ENCODE measurements around the gene IQGAP2. TPM values are rescaled to one million over a fixed set of nuclear protein-coding genes. Genes with fewer than 3 reads are reported as not detected.
A peak's percentile ranks its signal among the peaks of the same experiment; 100 is the strongest.

The IQGAP2 gene
- total RNA-seq, 1 donor from 2014 or later, result 1.4 TPM

DNA sequence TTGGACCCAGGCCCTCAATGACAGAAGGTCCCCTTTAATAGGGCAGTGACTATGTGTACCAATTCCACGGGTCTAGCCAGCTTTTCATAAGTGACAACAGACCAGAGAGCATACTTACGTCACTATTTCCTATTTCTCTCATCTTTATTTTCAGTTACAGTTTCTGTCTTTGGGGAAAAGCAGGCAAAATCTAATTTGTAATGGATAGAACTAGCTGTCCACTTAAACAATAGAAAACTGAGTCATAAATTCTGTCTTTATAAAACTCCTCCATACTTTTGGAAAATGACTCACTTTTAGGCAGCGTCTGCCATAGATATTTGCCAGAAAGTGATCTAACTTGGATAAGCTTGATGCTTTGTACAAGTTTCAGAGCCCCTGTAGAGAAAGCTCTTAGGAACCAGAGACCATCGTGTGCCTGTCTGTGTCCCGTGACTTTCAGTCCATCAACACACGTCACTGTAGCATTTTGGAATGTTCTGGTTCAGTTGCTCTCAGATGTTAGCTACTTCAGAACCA, 118.2 kb downstream of the IQGAP2 start:
- H3K36me3 Mint-ChIP-seq (ENCODE audit: unreplicated experiment), result no peaks in the 10 kb centered on the region
- H3K4me3 Mint-ChIP-seq (ENCODE audit: unreplicated experiment), result no peak overlapping the region
- no peak overlapping the region for H3K27ac Mint-ChIP-seq (ENCODE audit: unreplicated experiment)
- TF ChIP-seq, protein P1, sequence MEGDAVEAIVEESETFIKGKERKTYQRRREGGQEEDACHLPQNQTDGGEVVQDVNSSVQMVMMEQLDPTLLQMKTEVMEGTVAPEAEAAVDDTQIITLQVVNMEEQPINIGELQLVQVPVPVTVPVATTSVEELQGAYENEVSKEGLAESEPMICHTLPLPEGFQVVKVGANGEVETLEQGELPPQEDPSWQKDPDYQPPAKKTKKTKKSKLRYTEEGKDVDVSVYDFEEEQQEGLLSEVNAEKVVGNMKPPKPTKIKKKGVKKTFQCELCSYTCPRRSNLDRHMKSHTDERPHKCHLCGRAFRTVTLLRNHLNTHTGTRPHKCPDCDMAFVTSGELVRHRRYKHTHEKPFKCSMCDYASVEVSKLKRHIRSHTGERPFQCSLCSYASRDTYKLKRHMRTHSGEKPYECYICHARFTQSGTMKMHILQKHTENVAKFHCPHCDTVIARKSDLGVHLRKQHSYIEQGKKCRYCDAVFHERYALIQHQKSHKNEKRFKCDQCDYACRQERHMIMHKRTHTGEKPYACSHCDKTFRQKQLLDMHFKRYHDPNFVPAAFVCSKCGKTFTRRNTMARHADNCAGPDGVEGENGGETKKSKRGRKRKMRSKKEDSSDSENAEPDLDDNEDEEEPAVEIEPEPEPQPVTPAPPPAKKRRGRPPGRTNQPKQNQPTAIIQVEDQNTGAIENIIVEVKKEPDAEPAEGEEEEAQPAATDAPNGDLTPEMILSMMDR (IDR thresholded peaks at IDR 0.05; ENCODE audit: partially characterized antibody, unreplicated experiment), result no peak
- DNase-seq, result no peak
- H3K27me3 Mint-ChIP-seq (ENCODE audit: unreplicated experiment), result no peaks in the 10 kb centered on the region
- H3K9me3 Mint-ChIP-seq (ENCODE audit: unreplicated experiment), result peaks cover 7% of the 10 kb centered on the region
- H3K4me1 Mint-ChIP-seq (ENCODE audit: low read depth, unreplicated experiment), result peaks cover 9% of the 10 kb centered on the region

DNA sequence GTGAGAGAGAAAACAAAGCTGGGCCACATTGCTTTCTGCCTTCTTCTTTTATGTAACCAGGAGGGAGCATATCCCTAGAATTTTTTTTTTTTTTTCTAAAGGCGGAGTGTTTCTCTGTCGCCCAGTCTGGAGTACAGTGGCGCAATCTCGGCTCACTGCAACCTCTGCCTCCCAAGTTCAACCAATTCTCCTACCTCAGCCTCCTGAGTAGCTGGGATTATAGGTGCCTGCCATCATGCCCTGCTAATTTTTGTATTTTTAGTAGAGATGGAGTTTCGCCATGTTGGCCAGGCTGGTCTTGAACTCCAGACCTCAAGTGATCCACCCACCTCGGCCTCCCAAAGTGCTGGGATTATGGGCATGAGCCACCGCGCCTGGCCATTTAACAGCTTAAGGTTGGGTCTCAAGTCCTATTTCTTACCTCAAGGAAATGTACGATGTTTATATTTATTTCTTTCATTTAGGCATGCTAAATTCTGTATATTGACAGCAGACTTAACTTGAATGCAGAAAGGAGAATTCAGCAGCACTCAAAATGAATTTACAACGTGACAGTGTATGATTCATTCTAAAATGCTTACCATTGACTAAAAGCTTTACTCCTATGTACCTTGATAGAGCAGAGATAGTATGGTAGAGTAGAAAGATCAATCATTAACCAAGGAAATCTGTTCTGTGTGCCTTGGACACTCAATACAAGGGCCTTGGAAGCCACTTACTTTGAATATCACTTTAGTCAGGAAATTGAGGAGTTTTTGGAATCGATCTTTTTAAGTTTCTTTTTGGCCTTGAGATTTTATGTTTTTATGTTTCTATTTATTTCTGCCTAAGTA, 119.2 kb downstream of the IQGAP2 start:
- H3K9me3 Mint-ChIP-seq (ENCODE audit: unreplicated experiment), result peaks cover 7% of the 10 kb centered on the region
- no peaks in the 10 kb centered on the region for H3K36me3 Mint-ChIP-seq (ENCODE audit: unreplicated experiment)
- H3K4me3 Mint-ChIP-seq (ENCODE audit: unreplicated experiment), result no peak overlapping the region
- TF ChIP-seq, protein P1 (IDR thresholded peaks at IDR 0.05; ENCODE audit: partially characterized antibody, unreplicated experiment), result no peak
- peaks cover 15% of the 10 kb centered on the region for H3K4me1 Mint-ChIP-seq (ENCODE audit: low read depth, unreplicated experiment)
- no peak overlapping the region for H3K27ac Mint-ChIP-seq (ENCODE audit: unreplicated experiment)
- DNase-seq, result no peak
- H3K27me3 Mint-ChIP-seq (ENCODE audit: unreplicated experiment), result no peaks in the 10 kb centered on the region

DNA sequence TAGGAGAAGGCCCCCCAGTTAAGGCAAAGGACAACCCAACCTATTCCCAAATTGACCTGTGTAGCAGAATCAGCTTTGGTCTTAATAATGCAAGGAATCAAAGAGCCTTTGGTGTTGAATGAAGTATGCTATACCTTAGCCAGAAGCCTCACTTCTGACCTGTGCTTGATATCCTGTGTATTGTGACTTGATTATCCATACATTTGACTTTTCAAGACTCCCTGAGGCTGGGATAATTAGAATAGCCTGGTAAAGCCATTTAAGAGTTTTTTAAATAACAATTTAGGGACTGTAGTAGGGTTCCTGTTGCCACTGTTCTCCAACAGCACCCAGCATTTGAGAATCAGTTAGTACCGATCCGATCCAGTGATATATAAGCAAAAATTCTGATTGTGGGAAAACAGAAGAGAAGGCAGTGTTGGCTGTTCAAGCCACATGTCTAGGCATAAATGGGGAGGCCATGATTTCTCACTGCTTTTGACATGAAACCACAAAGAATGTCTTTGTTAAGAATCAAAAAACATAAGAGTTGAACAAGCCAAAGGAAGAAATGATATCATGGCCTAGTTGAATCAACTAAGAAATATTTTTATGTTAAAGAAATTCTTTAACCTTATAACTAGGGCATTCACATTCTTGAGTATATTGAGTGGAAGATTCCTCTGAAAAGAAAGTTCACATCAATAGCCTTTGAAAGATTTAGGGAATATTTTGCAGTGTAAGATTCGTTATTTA, 121.2 kb downstream of the IQGAP2 start:
- no peak for DNase-seq

DNA sequence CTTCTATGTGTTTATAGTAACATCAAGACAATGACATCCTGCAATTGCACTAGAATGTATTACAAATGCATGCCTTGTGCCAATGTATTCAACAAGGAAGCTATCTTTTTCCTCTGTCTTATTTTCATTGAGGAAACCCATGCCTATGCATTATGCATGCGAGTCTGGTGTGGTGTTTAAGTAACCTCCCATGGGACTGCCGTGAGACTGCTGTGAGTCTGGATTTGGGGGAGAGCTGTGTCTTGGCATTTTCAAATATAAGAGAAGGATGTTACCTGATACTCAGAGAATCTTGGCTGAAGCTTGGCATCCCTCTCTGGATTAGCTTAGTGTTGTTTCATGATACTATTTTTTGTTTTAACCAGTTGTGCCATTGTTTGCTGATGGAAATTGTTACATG, 121.8 kb downstream of the IQGAP2 start:
- Mint-ChIP-seq H3K36me3 (ENCODE audit: unreplicated experiment) (no peaks in the 10 kb centered on the region), H3K27me3 (ENCODE audit: unreplicated experiment) (no peaks in the 10 kb centered on the region), H3K4me1 (ENCODE audit: low read depth, unreplicated experiment) (peaks cover 15% of the 10 kb centered on the region), H3K4me3 (ENCODE audit: unreplicated experiment) (no peak overlapping the region), H3K9me3 (ENCODE audit: unreplicated experiment) (no peaks in the 10 kb centered on the region), H3K27ac (ENCODE audit: unreplicated experiment) (no peak overlapping the region)
- peak; percentile 45 for DNase-seq
- TF ChIP-seq, protein P1 (IDR thresholded peaks at IDR 0.05; ENCODE audit: partially characterized antibody, unreplicated experiment), result no peak

More for the DNA sequence above, 121.2 kb downstream of the IQGAP2 start:
- peaks cover 15% of the 10 kb centered on the region for H3K4me1 Mint-ChIP-seq (ENCODE audit: low read depth, unreplicated experiment)
- no peaks in the 10 kb centered on the region for H3K9me3 Mint-ChIP-seq (ENCODE audit: unreplicated experiment)
- H3K27me3 Mint-ChIP-seq (ENCODE audit: unreplicated experiment), result no peaks in the 10 kb centered on the region
- H3K36me3 Mint-ChIP-seq (ENCODE audit: unreplicated experiment), result no peaks in the 10 kb centered on the region
- TF ChIP-seq, protein P1 (IDR thresholded peaks at IDR 0.05; ENCODE audit: partially characterized antibody, unreplicated experiment), result no peak
- no peak overlapping the region for H3K4me3 Mint-ChIP-seq (ENCODE audit: unreplicated experiment)
- no peak overlapping the region for H3K27ac Mint-ChIP-seq (ENCODE audit: unreplicated experiment)
